ENCODE results near the gene DGKH.
"Not testable (repeated sequence)": the region's sequence is repeated elsewhere in the genome, so short reads cannot be mapped to it uniquely, and the experiment has no call there.

The DGKH gene

DNA sequence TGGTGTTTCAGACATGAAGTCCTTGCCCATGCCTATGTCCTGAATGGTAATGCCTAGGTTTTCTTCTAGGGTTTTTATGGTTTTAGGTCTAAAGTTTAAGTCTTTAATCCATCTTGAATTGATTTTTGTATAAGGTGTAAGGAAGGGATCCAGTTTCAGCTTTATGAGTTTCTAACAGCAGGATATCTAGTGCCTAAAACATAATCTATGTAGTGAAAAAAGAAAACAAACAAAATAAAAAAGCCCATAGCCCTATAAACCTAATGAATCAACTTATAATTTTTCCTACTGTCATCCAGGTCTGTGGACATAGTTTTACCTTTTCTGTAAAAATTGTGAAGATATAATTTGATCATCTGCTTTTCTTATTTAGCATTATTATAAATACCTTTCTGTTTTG is 115.5 kb downstream of the DGKH start:
- DNase-seq (ENCODE audit: low read depth in 2 of 2): not testable (repeated sequence)

DNA sequence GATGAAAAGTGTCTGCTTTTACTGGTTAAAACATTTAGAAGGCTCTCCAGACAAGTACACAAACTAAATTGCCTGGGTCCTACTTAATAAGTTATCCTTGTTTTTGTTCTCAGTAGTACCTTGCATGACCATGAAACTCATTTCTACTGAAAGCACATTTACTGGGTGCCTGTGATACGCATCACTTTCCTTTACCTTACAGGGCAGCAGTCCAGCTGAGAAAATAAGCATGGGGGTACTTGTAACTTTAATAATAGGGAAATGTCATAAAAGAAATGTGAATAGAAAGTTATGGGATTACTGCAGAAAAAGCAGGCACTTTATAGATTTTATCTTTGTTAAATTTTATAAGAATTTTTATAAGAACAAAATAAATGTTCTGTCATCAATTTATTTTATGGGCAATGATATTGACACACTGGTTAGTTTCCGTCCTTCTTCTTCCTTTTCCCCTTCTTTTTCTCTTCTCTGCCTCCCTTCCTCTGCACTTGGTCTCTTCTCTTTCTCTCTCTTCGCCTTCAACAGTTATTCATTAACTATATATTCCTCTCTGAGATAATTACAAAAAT is 116.2 kb downstream of the DGKH start:
- DNase-seq (ENCODE audit: low read depth in 2 of 2): no peak

DNA sequence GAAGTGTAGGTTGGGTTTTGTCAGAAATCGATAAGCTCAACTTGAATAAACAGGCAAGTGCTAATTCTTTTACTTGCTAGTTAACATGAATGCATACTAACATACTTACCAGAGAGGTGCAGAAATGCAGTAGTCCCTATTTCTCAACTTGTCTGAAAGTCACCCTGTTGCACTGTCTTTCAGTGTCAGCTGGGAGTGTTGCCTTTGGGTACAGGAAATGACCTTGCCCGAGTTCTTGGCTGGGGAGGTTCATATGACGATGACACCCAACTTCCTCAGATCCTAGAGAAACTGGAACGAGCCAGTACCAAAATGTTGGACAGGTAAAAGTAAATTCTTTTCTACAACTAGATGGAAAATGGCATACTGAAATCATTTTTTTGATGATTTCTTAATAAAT is 120.0 kb downstream of the DGKH start:
- DNase-seq (ENCODE audit: low read depth in 2 of 2): no peak

DNA sequence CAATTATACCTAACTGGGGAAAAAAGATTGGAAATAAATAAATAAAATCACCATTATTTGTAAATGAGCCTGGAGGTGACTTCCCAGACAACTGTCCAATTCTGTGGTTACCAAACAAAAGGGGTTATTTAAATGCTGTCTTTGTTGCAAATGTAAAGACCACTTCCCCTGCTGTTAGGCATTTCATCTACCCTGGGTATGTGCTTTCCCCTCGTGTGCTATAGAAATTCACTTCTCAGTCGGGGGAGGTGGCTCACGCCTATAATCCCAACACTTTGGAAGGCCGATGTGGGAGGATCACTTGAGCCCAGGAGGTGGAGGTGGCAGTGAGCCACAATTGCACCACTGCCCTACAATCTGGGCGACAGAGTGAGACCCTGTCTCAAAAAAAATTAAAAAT is 121.6 kb downstream of the DGKH start:
- no peak for DNase-seq (ENCODE audit: low read depth in 2 of 2)

DNA sequence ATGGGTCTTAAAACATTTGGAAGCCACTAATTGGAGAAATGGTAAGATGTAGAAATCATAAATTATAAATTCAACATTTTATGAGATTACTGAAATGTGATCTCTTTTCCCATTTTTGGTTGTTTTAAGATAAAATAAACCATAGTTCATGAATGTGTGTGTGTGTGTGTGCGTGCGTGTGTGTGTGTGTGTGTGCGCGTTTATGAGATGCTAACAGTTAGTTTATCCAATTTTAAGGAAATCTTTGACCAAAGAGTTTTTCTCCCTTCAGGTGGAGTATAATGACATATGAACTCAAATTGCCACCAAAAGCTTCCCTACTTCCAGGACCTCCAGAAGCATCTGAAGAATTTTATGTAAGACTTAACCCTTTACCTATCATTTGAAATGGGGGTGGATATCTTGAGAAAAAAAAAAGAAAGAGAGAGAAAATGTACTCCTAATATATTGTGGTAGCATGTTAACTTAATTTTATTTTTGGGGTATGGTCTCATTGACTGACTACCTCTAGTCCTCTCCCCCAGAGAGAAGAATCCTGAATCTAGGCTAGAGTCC is 125.4 kb downstream of the DGKH start:
- DNase-seq (ENCODE audit: low read depth in 2 of 2): no peak

DNA sequence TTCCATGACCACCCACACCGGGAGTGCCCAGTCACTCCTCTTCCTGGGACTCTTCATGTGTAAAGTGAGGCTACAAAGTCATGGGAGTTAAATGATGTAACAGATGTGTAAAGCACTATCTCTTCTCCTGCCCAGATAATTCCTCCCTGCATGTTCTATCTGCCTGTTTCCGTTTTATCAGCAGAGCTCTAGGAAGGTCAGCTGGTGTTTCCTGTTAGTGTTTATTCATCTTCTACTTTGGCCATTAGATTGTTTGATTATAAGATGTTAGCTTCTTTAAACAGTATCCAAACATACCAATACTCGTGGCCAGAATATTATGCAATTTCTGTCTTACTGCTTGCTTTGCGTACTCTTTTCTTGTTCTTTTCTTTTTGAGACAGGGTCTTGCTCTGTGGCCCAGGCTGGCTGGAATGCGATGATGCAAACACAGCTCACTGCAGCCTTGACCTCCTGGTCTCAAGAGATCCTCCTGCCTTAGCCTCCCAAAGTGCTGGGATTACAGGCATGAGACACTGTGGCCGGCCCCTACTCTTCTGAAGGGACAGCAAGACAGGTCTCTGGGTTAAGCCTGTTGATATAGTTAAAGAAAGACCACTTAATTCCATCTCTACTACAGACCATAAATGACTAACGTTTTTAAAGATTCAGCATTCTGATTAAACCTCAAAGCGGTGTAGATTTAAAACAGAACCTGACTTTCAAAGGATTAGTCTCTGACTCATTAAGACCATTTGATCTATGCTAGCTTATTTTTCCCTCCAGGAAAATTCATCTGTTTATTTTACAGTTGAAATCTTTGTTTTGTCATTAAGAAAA is 126.1 kb downstream of the DGKH start:
- DNase-seq (ENCODE audit: low read depth in 2 of 2): no peak

DNA sequence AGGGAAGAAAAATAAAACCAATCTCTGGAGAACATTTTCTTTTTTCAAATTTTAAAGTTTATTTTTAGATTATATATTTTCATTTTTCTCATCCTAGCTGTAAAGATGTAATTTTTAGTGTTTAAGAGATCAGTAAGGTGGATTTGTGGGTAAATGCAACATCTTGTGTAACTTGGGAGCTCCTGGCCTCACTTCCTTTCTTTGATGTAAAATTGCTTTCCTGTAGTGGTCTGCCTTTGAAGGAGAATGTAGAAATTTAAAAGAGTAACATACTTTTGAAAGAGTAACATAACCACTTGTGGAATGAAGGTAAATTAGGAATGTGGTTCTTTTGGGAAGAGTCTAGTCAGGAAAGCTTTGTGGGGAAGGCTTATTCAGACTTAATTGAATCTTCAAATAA is 127.8 kb downstream of the DGKH start:
- no peak for DNase-seq (ENCODE audit: low read depth in 2 of 2)

DNA sequence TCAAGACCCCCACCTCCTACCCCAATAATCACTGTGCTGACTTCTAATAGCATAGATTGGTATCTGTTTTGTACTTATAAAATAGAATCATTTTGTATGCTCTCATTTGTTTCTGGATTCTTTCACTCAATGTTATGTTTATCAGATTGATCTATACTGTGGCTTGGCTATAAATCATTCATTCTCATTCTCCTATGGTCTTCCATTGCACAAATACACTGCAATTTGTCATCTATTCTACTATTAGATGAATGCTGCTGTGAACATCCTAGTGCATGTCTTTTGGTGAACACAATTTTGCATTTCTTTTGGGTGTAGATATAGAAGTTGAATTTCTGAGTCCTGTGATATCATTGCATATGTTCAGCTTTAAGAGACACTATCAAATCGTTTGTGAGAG is 128.7 kb downstream of the DGKH start:
- DNase-seq (ENCODE audit: low read depth in 2 of 2): no peak

DNA sequence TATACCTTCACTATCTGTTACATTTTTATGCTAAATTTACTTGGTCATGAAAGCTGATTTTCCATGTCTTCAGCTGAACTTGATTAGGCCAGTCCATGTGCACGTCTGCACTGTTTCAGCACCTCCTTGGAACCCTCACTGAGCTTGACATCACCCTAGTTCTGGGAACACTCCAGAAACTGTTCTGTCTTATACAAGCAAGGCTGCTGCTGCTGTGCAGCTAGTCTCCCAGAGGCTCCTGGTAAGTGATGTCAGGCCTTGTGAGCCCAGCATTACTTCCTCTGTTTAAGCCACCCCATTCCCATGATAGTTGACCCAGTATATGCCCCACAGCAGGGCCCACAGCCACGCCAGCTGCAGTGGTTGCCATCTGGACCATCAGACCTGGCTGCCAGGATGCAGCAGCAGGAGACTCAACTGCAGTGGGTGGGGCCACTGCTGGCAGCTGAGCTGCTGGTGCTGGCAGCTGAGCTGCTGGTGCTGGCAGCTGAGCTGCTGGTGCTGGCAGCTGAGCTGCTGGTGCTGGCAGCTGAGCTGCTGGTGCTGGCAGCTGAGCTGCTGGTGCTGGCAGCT is 133.0 kb downstream of the DGKH start:
- no peak for DNase-seq (ENCODE audit: low read depth in 2 of 2)

DNA sequence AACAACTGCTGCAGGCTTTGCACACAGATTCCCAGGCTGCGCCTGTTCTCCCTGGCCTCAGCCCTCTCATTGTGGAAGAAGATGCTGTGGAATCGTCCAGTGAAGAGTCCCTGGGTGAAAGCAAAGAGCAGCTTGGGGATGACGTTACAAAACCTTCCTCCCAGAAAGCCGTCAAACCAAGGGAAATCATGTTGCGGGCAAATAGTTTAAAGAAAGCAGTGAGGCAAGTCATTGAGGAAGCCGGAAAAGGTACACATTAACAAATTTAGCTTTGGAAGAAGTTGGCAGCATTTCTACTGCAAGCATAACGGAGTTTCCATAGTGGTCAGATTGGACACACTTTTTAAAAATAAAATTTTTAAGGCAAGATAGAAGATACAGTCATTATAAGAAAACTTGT is 140.6 kb downstream of the DGKH start:
- no peak for DNase-seq (ENCODE audit: low read depth in 2 of 2)

DNA sequence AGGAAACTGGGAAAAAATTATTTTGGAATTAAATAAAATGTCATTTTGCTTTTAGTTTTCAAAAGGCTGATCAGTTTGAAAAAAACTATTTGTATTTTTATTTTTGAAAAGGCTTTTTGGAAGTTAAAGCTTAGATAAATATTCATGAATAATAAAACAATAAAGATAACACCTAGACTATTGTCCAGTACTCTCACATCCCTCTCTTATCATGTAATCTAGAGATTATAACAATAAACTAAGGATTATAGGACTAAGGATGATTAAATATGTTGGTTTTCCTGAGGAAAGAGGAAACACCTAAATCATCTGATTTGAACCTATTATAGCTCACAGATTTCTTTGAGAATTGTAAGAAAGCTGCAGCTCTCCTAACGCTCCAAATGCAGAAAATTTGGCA is 142.1 kb downstream of the DGKH start:
- DNase-seq (ENCODE audit: low read depth in 2 of 2): no peak

DNA sequence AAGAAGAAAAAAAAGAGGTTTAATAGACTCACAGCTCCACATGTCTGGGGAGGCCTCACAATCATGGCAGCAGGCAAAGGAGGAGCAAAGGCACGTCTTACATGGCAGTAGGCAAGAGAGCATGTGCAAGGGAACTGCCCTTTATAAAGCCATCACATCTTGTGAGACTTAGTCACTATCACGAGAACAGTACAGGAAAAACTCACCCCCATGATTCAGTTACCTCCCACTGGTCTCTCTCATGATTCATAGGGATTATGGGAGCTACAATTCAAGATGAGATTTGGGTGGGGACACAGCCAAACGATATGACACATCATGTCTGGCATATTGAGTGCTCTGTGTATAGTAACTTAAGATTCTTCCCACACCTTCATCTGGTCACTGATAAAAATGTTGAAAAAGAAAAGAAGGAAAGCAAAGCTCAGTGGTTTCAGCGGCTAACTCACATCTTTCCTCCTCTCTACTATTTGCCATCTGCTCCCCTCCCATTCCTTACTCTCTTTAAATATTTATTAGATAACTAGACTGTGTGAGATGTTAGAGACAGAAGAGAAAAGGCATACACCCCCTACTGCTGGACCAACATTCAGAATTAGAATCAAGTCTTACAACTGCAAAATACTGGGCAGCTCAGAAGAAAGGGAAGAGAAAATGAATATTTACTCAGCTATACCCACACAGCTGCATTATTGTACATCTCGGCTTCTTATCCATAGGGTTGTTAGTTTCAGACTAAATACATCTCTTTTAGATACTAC is 163.4 kb downstream of the DGKH start:
- DNase-seq (ENCODE audit: low read depth in 2 of 2): no peak

DNA sequence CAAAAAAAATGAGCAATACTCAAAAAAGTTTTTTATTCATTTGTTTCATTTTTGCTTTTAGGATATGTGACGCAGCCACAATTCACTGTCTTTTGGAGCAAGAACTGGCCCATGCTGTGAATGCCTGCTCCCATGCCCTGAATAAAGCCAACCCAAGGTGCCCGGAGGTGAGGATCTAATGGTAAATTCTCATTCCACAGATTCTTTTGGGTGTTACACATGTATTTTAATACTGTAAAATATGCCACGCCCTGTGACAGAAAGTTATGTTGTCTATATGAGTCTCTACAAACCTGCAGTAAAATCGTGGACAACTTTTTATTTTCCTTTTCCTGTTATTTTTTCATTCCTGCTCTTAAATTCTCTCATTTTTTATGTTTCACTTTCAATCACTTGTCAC is 166.0 kb downstream of the DGKH start:
- DNase-seq (ENCODE audit: low read depth in 2 of 2): no peak

DNA sequence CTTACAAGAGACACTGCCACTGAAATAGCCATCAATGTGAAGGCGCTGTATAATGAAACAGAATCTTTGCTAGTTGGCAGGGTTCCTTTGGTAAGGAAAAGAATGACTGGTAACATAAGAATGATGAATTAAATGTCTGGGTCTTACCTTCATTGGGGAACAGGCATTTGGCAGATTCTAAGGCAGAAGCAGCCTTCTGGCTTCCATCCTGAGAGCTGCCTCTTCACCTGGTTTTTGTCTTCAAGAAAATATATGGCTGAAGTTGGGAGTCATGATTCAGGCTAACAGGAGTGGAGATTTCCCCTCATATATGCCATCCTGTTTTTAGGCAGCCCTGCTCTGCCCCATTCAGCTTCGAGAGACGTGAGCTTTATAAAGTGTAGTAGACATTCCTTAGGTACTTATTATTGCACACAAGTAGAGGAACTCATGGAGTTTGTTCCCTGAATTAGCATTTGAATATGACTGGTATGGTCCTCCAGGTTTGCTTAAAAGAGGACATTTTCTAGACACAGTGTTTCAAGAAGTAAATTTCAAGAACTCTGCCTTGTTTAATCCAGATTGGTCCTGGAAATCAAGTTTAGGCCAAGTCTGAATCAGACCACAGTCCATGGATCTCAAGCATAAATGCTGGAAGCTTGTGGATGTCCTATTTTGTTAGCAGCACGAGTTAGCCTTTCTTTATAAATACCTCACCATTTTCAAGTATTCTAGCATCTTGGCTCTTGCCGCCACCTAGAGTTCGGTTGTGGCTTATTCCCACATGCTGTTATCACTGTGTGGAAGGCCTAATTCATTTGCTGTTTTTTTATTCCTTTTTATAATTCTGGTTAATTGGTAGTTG is 167.4 kb downstream of the DGKH start:
- no peak for DNase-seq (ENCODE audit: low read depth in 2 of 2)

DNA sequence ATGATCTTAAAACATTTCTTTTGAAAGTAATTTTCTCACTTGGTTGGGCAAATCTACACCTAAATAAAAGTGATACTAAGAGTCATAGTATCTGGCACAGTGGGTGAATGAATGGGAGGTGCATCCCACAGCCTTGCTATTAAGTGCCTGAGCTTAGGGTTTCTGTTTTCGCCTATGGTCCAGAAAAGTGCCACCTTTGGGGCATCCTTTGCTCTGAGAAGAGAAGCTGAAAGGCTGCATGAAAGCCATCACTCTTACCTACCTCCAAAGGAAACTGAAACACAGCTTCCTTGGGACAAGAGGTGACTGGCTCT is 167.9 kb downstream of the DGKH start:
- no peak for DNase-seq (ENCODE audit: low read depth in 2 of 2)

DNA sequence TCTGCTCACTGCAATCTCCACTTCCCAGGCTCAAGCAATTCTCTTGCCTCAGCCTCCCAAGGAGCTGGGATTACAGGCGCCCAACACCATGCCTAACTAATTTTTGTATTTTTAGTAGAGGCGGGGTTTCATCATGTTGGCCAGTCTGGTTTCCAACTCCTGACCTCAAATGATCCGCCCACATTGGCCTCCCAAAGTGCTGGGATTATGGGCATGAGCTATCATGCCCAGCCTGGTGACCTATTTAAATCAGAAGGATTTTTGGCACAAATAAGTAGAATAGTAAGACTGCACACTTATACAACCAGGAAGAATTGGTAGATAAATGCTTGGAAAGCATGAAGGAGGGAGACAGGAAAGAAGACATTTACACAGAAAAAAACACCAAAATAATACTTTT is 170.1 kb downstream of the DGKH start:
- no peak for DNase-seq (ENCODE audit: low read depth in 2 of 2)

DNA sequence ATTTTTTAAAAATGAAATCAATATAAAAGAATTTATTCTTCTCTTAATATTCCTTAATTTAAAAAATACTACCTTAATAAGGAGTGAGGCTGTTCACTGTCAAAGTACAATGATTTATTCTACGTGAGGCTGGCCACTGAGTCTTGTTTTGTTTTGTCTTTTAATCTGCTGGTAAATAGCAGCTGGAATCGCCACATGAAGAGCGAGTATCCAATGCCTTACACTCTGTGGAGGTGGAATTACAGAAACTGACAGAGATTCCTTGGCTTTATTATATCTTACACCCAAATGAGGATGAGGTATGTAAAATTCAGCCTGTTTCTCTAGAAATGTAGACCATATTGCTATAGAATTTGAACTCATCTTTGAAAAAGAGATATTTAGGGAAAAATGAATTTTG is 170.6 kb downstream of the DGKH start:
- no peak for DNase-seq (ENCODE audit: low read depth in 2 of 2)

DNA sequence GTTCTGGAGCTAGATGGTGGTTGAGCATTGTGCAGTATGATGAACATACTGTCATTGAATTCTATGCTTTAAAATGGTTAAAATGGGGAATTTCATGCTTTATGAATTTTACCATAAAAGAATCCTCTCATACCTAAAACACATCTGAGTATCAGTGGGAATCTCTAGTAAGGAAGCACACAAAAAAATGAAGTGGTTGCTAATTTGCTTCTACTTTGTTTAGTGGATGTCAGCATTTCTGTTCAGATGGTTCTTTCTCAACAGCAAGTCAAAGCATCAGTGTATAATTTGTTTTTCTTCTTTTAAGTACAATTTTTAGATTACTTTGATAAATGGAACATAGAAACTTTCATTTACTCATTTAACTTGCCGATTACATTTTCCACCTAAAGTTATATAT is 171.4 kb downstream of the DGKH start:
- no peak for DNase-seq (ENCODE audit: low read depth in 2 of 2)

DNA sequence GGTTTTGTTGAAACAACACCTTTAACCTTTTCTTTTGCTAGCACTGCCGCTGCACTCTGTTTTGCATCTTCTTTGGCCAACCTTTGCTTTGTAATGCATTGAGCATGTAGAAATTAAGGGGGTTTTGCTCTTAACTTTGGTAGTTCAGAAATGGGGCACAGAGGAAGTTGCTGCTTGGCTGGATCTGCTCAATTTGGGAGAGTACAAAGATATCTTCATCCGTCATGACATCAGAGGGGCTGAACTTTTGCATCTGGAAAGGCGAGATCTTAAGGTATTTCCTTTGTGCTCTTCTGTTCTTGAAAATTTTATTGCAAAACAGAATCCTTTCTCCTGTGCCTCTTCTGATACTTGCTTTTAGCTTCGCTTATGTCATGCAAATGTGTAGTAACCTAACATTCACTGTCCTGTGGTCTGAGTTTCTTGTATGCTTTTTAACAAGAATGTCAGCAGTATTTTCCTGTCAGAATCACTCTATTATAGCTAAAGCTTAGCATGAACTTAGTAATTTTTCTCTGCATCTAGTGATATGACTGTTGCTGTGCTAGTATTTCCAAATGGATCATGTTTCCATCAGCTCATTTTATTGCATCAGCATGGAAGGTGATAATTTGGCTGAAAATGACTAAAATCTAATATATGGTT is 172.8 kb downstream of the DGKH start:
- no peak for DNase-seq (ENCODE audit: low read depth in 2 of 2)

DNA sequence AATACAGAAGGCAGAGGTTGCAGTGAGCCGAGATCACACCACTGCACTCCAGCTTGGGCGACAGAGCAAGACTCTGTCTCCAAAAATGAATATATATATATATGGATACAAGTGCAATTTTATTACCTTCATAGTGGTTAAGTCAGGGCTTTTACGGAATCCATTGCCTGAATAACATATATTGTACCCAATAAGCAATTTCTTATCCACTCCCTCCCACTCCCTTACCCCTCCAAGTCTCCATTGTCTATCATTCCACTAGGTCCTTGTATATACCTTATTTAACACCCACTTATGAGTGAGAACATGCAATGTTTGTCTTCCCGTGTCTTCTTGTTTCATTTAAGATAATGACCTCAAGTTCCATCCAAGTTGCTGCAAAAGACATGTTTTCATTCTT is 175.2 kb downstream of the DGKH start:
- DNase-seq (ENCODE audit: low read depth in 2 of 2): no peak

DNA sequence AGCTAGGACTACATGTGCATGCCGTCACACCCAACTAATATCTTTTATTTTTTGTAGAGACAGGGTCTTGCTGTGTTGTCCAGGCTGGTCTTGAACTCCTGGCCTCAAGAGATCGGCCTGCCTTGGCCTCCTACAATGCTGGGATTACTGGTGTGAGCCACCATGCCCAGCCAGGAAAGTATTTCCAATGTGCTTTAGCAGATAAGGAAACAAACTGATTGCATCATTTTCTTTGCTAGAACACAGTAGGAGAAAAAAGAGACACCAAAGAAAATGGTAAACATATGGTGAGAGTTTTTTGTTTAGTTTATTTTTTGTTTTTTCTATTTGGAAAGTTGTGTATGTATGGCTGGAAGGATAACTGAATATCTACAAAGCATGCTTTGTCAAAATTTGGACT is 176.6 kb downstream of the DGKH start:
- DNase-seq (ENCODE audit: low read depth in 2 of 2): no peak

All from stimulated activated CD4-positive, alpha-beta T cell treated with anti-CD3 and anti-CD28 coated beads, Interleukin-1b, Interleukin-23, amount 100 ng/mL, for 1 hour (primary cell).